ENCODE results near the gene OSBPL8. TPM values are rescaled to one million over a fixed set of nuclear protein-coding genes. Genes with fewer than 3 reads are reported as not detected.

OSBPL8 gene
- total RNA-seq, 1 donor from 2014 or later = 119 TPM

DNA sequence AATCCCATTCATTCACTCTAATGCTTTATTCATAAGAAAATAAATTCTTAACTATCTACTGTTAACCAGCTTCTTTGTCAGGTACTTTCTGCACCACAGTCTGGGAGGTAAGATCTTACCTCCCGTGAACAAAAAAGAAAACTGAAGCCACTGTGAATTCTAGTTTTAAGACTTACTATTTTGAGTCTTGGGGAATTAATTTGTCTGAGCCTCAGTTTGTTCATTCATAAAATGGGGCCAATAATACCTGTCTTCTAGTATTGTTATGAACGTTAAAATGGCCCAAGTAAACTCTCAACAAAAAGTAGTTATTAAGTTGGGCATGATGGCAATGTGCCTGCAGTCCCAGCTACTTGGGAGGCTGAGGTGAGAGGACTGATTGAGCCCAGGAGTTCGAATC, 151.9 kb downstream of the OSBPL8 start:
- H3K36me3 ChIP-seq (ENCODE audit: insufficient read depth, low read length) = no peaks in the 10 kb centered on the region
- H3K36me3 Mint-ChIP-seq (ENCODE audit: low read depth, unreplicated experiment) = peaks cover 2% of the 10 kb centered on the region
- H3K4me3 Mint-ChIP-seq (ENCODE audit: unreplicated experiment) = no peak overlapping the region
- TF ChIP-seq CTCF (IDR thresholded peaks at IDR 0.05; ENCODE audit: insufficient read depth, low read depth, low read length) = no peak
- TF ChIP-seq EZH2 (IDR thresholded peaks at IDR 0.05; ENCODE audit: insufficient read depth, low read length) = no peak
- H2AFZ ChIP-seq (ENCODE audit: low read depth, low read length) = no peak overlapping the region
- H3K27ac Mint-ChIP-seq (ENCODE audit: unreplicated experiment) = no peak overlapping the region
- H3K4me2 ChIP-seq (ENCODE audit: low read length) = no peak overlapping the region
- no peaks in the 10 kb centered on the region for H3K9me3 ChIP-seq (ENCODE audit: insufficient read depth, low read depth, low read length)
- DNase-seq (ENCODE audit: low read depth) (no peak), FAIRE-seq (no peak)
- H3K4me3 ChIP-seq (ENCODE audit: insufficient read depth, low read depth, low read length) = no peak overlapping the region
- peaks cover 4% of the 10 kb centered on the region for H4K20me1 ChIP-seq (ENCODE audit: insufficient read depth, low read length)
- H3K27me3 Mint-ChIP-seq (ENCODE audit: low read depth, unreplicated experiment) = no peaks in the 10 kb centered on the region
- no peak overlapping the region for H3K9ac ChIP-seq (ENCODE audit: low read length)
- no peaks in the 10 kb centered on the region for H3K9me3 Mint-ChIP-seq (ENCODE audit: unreplicated experiment)
- H3K4me1 Mint-ChIP-seq (ENCODE audit: low read depth, unreplicated experiment) = peaks cover 10% of the 10 kb centered on the region
- H3K79me2 ChIP-seq (ENCODE audit: insufficient read depth, low read length) = no peaks in the 10 kb centered on the region
- H3K4me1 ChIP-seq (ENCODE audit: insufficient read depth, low read length) = no peaks in the 10 kb centered on the region
- no peaks in the 10 kb centered on the region for H3K27me3 ChIP-seq (ENCODE audit: insufficient read depth, low read length)
- H3K27ac ChIP-seq (ENCODE audit: low read depth, low read length) = no peak overlapping the region

DNA sequence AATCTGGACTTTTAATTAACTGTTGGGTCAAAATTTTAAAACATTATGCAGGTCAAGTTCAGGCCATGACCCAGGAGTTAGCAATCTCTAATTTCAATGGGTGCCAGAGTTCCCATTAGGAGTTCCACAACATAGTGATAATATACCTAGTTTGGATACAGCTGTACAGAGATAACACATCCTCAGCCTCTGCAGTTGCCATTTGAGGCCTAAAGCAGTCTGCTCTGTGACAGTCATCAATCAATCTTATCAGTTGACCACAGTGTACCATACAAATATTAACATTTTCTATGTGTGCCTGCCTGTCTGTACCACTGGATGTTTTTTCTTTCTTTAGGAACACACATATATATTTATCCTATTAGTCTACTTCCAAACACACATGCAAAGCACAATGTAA, 157.3 kb downstream of the OSBPL8 start:
- Histone ChIP-seq H3K79me2 (ENCODE audit: insufficient read depth, low read length) (no peaks in the 10 kb centered on the region), H3K27ac (ENCODE audit: low read depth, low read length) (no peak overlapping the region), H3K36me3 (ENCODE audit: insufficient read depth, low read length) (peaks cover 11% of the 10 kb centered on the region), H3K27me3 (ENCODE audit: insufficient read depth, low read length) (no peaks in the 10 kb centered on the region), H3K9me3 (ENCODE audit: insufficient read depth, low read depth, low read length) (no peaks in the 10 kb centered on the region), H3K9ac (ENCODE audit: low read length) (no peak overlapping the region), H3K4me2 (ENCODE audit: low read length) (no peak overlapping the region), H3K4me3 (ENCODE audit: insufficient read depth, low read depth, low read length) (no peak overlapping the region), H2AFZ (ENCODE audit: low read depth, low read length) (no peak overlapping the region), H4K20me1 (ENCODE audit: insufficient read depth, low read length) (no peaks in the 10 kb centered on the region), H3K4me1 (ENCODE audit: insufficient read depth, low read length) (no peaks in the 10 kb centered on the region)
- H3K36me3 Mint-ChIP-seq (ENCODE audit: low read depth, unreplicated experiment) = peaks cover 4% of the 10 kb centered on the region
- TF ChIP-seq EZH2 (IDR thresholded peaks at IDR 0.05; ENCODE audit: insufficient read depth, low read length) = no peak
- TF ChIP-seq CTCF (IDR thresholded peaks at IDR 0.05; ENCODE audit: insufficient read depth, low read depth, low read length) = no peak
- no peaks in the 10 kb centered on the region for H3K9me3 Mint-ChIP-seq (ENCODE audit: unreplicated experiment)
- no peak overlapping the region for H3K27ac Mint-ChIP-seq (ENCODE audit: unreplicated experiment)
- peaks cover 2% of the 10 kb centered on the region for H3K4me1 Mint-ChIP-seq (ENCODE audit: low read depth, unreplicated experiment)
- H3K27me3 Mint-ChIP-seq (ENCODE audit: low read depth, unreplicated experiment) = no peaks in the 10 kb centered on the region
- H3K4me3 Mint-ChIP-seq (ENCODE audit: unreplicated experiment) = no peak overlapping the region
- FAIRE-seq = no peak
- no peak for DNase-seq (ENCODE audit: low read depth)

DNA sequence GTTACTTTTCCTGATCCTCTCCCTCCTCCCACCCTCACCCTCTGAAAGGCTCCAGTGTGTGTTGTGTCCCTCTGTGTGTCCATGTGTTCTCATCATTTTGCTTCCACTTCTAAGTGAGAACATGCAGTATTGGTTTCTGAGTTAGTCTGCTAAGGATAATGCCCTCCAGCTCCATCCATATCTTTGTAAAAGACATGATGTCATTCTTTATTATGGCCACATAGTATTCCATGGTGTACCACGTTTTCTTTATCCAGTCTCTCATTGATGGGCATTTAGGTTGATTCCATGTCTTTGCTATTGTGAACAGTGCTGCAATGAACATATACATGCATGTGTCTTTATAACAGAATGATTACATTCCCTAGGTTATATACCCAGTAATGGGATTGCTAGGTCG, 159.4 kb downstream of the OSBPL8 start:
- DNase-seq (ENCODE audit: low read depth) (no peak), FAIRE-seq (peak; percentile 29)
- Mint-ChIP-seq H3K9me3 (ENCODE audit: unreplicated experiment) (no peaks in the 10 kb centered on the region), H3K36me3 (ENCODE audit: low read depth, unreplicated experiment) (peaks cover 2% of the 10 kb centered on the region), H3K4me1 (ENCODE audit: low read depth, unreplicated experiment) (peaks cover 2% of the 10 kb centered on the region), H3K27me3 (ENCODE audit: low read depth, unreplicated experiment) (no peaks in the 10 kb centered on the region), H3K4me3 (ENCODE audit: unreplicated experiment) (no peak overlapping the region), H3K27ac (ENCODE audit: unreplicated experiment) (no peak overlapping the region)
- TF ChIP-seq CTCF (IDR thresholded peaks at IDR 0.05; ENCODE audit: insufficient read depth, low read depth, low read length) (no peak), EZH2 (IDR thresholded peaks at IDR 0.05; ENCODE audit: insufficient read depth, low read length) (no peak)
- no peaks in the 10 kb centered on the region for H3K27me3 ChIP-seq (ENCODE audit: insufficient read depth, low read length)
- no peak overlapping the region for H3K27ac ChIP-seq (ENCODE audit: low read depth, low read length)
- no peak overlapping the region for H3K4me2 ChIP-seq (ENCODE audit: low read length)
- no peaks in the 10 kb centered on the region for H3K4me1 ChIP-seq (ENCODE audit: insufficient read depth, low read length)
- H3K9ac ChIP-seq (ENCODE audit: low read length) = no peak overlapping the region
- H3K36me3 ChIP-seq (ENCODE audit: insufficient read depth, low read length) = peaks cover 13% of the 10 kb centered on the region
- H4K20me1 ChIP-seq (ENCODE audit: insufficient read depth, low read length) = no peaks in the 10 kb centered on the region
- H2AFZ ChIP-seq (ENCODE audit: low read depth, low read length) = no peak overlapping the region
- H3K79me2 ChIP-seq (ENCODE audit: insufficient read depth, low read length) = no peaks in the 10 kb centered on the region
- no peak overlapping the region for H3K4me3 ChIP-seq (ENCODE audit: insufficient read depth, low read depth, low read length)
- H3K9me3 ChIP-seq (ENCODE audit: insufficient read depth, low read depth, low read length) = no peaks in the 10 kb centered on the region

Measured in astrocyte (in vitro differentiated cells and primary cell).